ENCODE data around the gene THSD4. TPM values are rescaled to one million over a fixed set of nuclear protein-coding genes. Genes with fewer than 3 reads are reported as not detected.

Gene THSD4
- total RNA-seq, 2 experiments from 2014 or later = not detected

- no peaks in the 10 kb centered on the region for H3K9me3 Mint-ChIP-seq
- TF ChIP-seq CTCF (IDR thresholded peaks at IDR 0.05) = no peak
- ChIA-PET CTCF (no interaction called here), POLR2A (no interaction called here)
- ATAC-seq (no peak), DNase-seq (no peak)
- intact Hi-C loops (cut with micrococcal nuclease) = no loop called here
- no peak overlapping the region for H3K27ac Mint-ChIP-seq
- H3K4me3 Mint-ChIP-seq = no peak overlapping the region
- H3K27me3 Mint-ChIP-seq = peaks cover 10% of the 10 kb centered on the region
- H3K4me1 Mint-ChIP-seq (ENCODE audit: low read depth) = no peaks in the 10 kb centered on the region
- H3K36me3 Mint-ChIP-seq (ENCODE audit: low read depth) = no peaks in the 10 kb centered on the region
These were observed 374.3 kb downstream of the THSD4 start for GRCh38 chr15:71489570-71489969.

- DNase-seq = no peak
- Mint-ChIP-seq H3K36me3 (ENCODE audit: low read depth) (no peaks in the 10 kb centered on the region), H3K4me1 (ENCODE audit: low read depth) (no peaks in the 10 kb centered on the region), H3K4me3 (no peak overlapping the region), H3K27me3 (peaks cover 7% of the 10 kb centered on the region), H3K27ac (no peak overlapping the region), H3K9me3 (no peaks in the 10 kb centered on the region)
- POLR2A ChIA-PET = no interaction called here
- no peak for ATAC-seq
- no peak for TF ChIP-seq CTCF (IDR thresholded peaks at IDR 0.05)
- intact Hi-C loops (cut with micrococcal nuclease) = no loop called here
- CTCF ChIA-PET = no interaction called here
These were observed 378.3 kb downstream of the THSD4 start for GRCh38 chr15:71493526-71493925.

GRCh38 chr15:71494563-71495397, 379.5 kb downstream of the THSD4 start:
- H3K27me3 Mint-ChIP-seq = peaks cover 2% of the 10 kb centered on the region
- CTCF ChIA-PET = no interaction called here
- no peaks in the 10 kb centered on the region for H3K9me3 Mint-ChIP-seq
- no peaks in the 10 kb centered on the region for H3K36me3 Mint-ChIP-seq (ENCODE audit: low read depth)
- intact Hi-C loops (cut with micrococcal nuclease) = no loop called here
- POLR2A ChIA-PET = no interaction called here
- H3K4me1 Mint-ChIP-seq (ENCODE audit: low read depth) = no peaks in the 10 kb centered on the region
- DNase-seq = no peak
- H3K27ac Mint-ChIP-seq = no peak overlapping the region
- no peak for TF ChIP-seq CTCF (IDR thresholded peaks at IDR 0.05)
- ATAC-seq = no peak
- H3K4me3 Mint-ChIP-seq = no peak overlapping the region

- Mint-ChIP-seq H3K4me3 (no peak overlapping the region), H3K36me3 (ENCODE audit: low read depth) (peaks cover 1% of the 10 kb centered on the region), H3K27ac (no peak overlapping the region), H3K27me3 (peaks cover 6% of the 10 kb centered on the region), H3K9me3 (peaks cover 3% of the 10 kb centered on the region), H3K4me1 (ENCODE audit: low read depth) (no peaks in the 10 kb centered on the region)
- DNase-seq (no peak), ATAC-seq (no peak)
- CTCF ChIA-PET = no interaction called here
- no peak for TF ChIP-seq CTCF (IDR thresholded peaks at IDR 0.05)
- POLR2A ChIA-PET = no interaction called here
- intact Hi-C loops (cut with micrococcal nuclease) = no loop called here
These were observed 380.1 kb downstream of the THSD4 start for GRCh38 chr15:71495398-71495780.

GRCh38 chr15:71496336-71496955, 381.2 kb downstream of the THSD4 start:
- no peak for DNase-seq
- H3K27ac Mint-ChIP-seq = no peak overlapping the region
- CTCF ChIA-PET = no interaction called here
- H3K9me3 Mint-ChIP-seq = peaks cover 4% of the 10 kb centered on the region
- peaks cover 1% of the 10 kb centered on the region for H3K36me3 Mint-ChIP-seq (ENCODE audit: low read depth)
- peaks cover 9% of the 10 kb centered on the region for H3K27me3 Mint-ChIP-seq
- TF ChIP-seq CTCF (IDR thresholded peaks at IDR 0.05) = no peak
- H3K4me3 Mint-ChIP-seq = no peak overlapping the region
- no peaks in the 10 kb centered on the region for H3K4me1 Mint-ChIP-seq (ENCODE audit: low read depth)
- intact Hi-C loops (cut with micrococcal nuclease) = no loop called here
- POLR2A ChIA-PET = no interaction called here
- no peak for ATAC-seq

Measured in activated CD8-positive, alpha-beta T cell treated with anti-CD3 and anti-CD28 coated beads for 36 hours (primary cell).